A549 (cell line): ENCODE results near the gene SLC25A40. TPM values are rescaled to one million over a fixed set of nuclear protein-coding genes. Genes with fewer than 3 reads are reported as not detected.
"Not testable (repeated sequence)": the region's sequence is repeated elsewhere in the genome, so short reads cannot be mapped to it uniquely, and the experiment has no call there.

Experiments
- ATAC-seq, 2 experiments: fragments of 200-7000 bp in 1 of 2; fragments of >200 bp in 1 of 2; cut with Nextera tagmentation in 1 of 2; cut with Tn5 transposase in 1 of 2; 3 replicates each; pipeline versions ENCODE4 v1.8.0 to v1.9.1; 2018 to 2020; ENCODE audit warnings: mild to moderate bottlenecking in 1 of 2, moderate library complexity in 1 of 2
- CTCF ChIA-PET: fragments of 300-600 bp; sonication (Branson Sonifier 250); formaldehyde crosslinking; extraction: SDS; loops from one replicate; lab custom pipeline; 2021; ENCODE audit warnings: antibody characterized with exemption, inconsistent platforms; lab: Yijun Ruan, JAX
- POLR2A ChIA-PET: fragments of 350-600 bp; formaldehyde crosslinking; extraction: SDS; loops from one replicate; lab custom pipeline; 2021; ENCODE audit warnings: antibody characterized with exemption, inconsistent platforms; lab: Yijun Ruan, JAX
- DNase-seq, 2 experiments: peaks; one replicate each; pipeline versions ENCODE4 v3.0.0 to v3.0.0-alpha.2; 2011 to 2016; ENCODE audit warnings: low read depth in 1 of 2, low spot score in 1 of 2
- FAIRE-seq: peaks from 2 replicates; lab custom pipeline; 2011; peaks lifted over from hg19 to GRCh38; lab: Jason Lieb, UNC
- H3K27ac ChIP-seq, 2 experiments: fragments of >200 bp; sonication (Bioruptor Twin); formaldehyde crosslinking; 3 replicates each; pipeline ENCODE4 v1.5.1; 2016 to 2017
- H3K4me1 ChIP-seq: fragments of >200 bp; sonication (Bioruptor Twin); formaldehyde crosslinking; 3 replicates; pipeline ENCODE4 v1.6.1; 2016
- H3K4me2 ChIP-seq: fragments of >200 bp; sonication (Bioruptor Twin); formaldehyde crosslinking; 3 replicates; pipeline ENCODE4 v1.6.1; 2016
- H3K4me3 ChIP-seq: fragments of >200 bp; sonication (Bioruptor Twin); formaldehyde crosslinking; 3 replicates; pipeline ENCODE4 v1.5.1; 2016
- H3K9me3 ChIP-seq: fragments of >200 bp; sonication (Bioruptor Twin); formaldehyde crosslinking; 3 replicates; pipeline ENCODE4 v1.6.1; 2016
- CBX8 ChIP-seq: fragments of 200-600 bp; sonication (generic); IDR thresholded peaks from 2 replicates; pipeline ENCODE4 v1.6.1; 2016
- CHD4 ChIP-seq: fragments of 200-600 bp; sonication (generic); IDR thresholded peaks from 2 replicates; pipeline ENCODE4 v1.6.1; 2016; ENCODE audit warnings: antibody characterized with exemption, mild to moderate bottlenecking, borderline replicate concordance
- EHF ChIP-seq: fragments of 250-450 bp; sonication (Bioruptor Pico); IDR thresholded peaks from 2 replicates; pipeline ENCODE4 v1.5.0; 2020; ENCODE audit warnings: mild to moderate bottlenecking
- EHMT2 ChIP-seq: fragments of 200-600 bp; sonication (generic); IDR thresholded peaks from 2 replicates; pipeline ENCODE4 v1.6.1; 2016; ENCODE audit warnings: antibody characterized with exemption, low read depth, mild to moderate bottlenecking, moderate library complexity
- FOSL2 ChIP-seq, 2 experiments: fragments of 450-650 bp in 1 of 2; fragments of >200 bp in 1 of 2; sonication (Bioruptor Twin) in 1 of 2; formaldehyde crosslinking; IDR thresholded peaks; 2 replicates each; pipeline versions ENCODE4 v1.5.0 to v1.6.1; 2016 to 2020; ENCODE audit warnings: mild to moderate bottlenecking in 1 of 2, moderate library complexity in 1 of 2
- GATA3 ChIP-seq: IDR thresholded peaks from 2 replicates; pipeline ENCODE4 v1.6.1; 2012; ENCODE audit warnings: borderline replicate concordance
- JUNB ChIP-seq: fragments of >200 bp; sonication (Bioruptor Twin); formaldehyde crosslinking; IDR thresholded peaks from 2 replicates; pipeline ENCODE4 v1.6.1; 2016
- KDM1A ChIP-seq: fragments of 200-600 bp; sonication (generic); IDR thresholded peaks from 2 replicates; pipeline ENCODE4 v1.6.1; 2016; ENCODE audit warnings: low read depth, mild to moderate bottlenecking
- MAFK ChIP-seq: fragments of 450-650 bp; IDR thresholded peaks from 2 replicates; pipeline ENCODE4 v1.6.1; 2014; ENCODE audit not compliant: partially characterized antibody
- MAZ ChIP-seq: fragments of 150-350 bp; IDR thresholded peaks from 2 replicates; pipeline ENCODE4 v1.6.1; 2014; ENCODE audit warnings: antibody characterized with exemption, low read depth, low read length, borderline replicate concordance
- NR3C1 ChIP-seq: fragments of >200 bp; sonication (Bioruptor Twin); formaldehyde crosslinking; IDR thresholded peaks from 3 replicates; pipeline ENCODE4 v1.6.1; 2017
- POLR2A ChIP-seq: IDR thresholded peaks from 2 replicates; pipeline ENCODE4 v1.6.1; 2012; ENCODE audit warnings: mild to moderate bottlenecking, low read length
- POLR2AphosphoS2 ChIP-seq: conservative IDR thresholded peaks from 2 replicates; pipeline ENCODE4 v1.6.1; 2012; ENCODE audit warnings: low read length, improper control_type of control experiment, inconsistent platforms
- RFX5 ChIP-seq: fragments of 450-650 bp; IDR thresholded peaks from 2 replicates; pipeline ENCODE4 v1.7.1; 2014; ENCODE audit warnings: antibody characterized with exemption, mild to moderate bottlenecking, moderate library complexity
- RNF2 ChIP-seq: fragments of 200-600 bp; sonication (generic); IDR thresholded peaks from 2 replicates; pipeline ENCODE4 v1.6.1; 2016; ENCODE audit warnings: low read depth, mild to moderate bottlenecking, antibody characterized with exemption, moderate library complexity, borderline replicate concordance
- WGBS: methylation state at CpG from one replicate; pipeline ENCODE4 v1.1.6; 2017; ENCODE audit errors: missing lambda C conversion rate; 5-methylcytosine and 5-hydroxymethylcytosine counted together
- polyA plus RNA-seq, 4 experiments: library from polyadenylated mRNA; depleted of rRNA in 3 of 4; stranded (reverse); fragments of >200 nt; fragmentation: RNase III in 1 of 4; extraction: RNeasy Plus Mini Kit Qiagen cat#74134 plus additional on column Dnase treatment in 1 of 4; gene quantifications; 2 replicates in 3 of 4; 3 replicates in 1 of 4; pipeline ENCODE4 v1.2.3, GENCODE V29; 2011 to 2017
- TF ChIP-seq, protein P1 (sequence below): fragments of 200-600 bp; sonication (generic); IDR thresholded peaks from 2 replicates; pipeline ENCODE4 v1.6.1; 2016; ENCODE audit warnings: antibody characterized with exemption, mild to moderate bottlenecking, moderate library complexity

The SLC25A40 gene
- polyA plus RNA-seq, 2 of the 4 experiments (the other 2 are of a cell fraction): 11.8 to 22.0 TPM

DNA sequence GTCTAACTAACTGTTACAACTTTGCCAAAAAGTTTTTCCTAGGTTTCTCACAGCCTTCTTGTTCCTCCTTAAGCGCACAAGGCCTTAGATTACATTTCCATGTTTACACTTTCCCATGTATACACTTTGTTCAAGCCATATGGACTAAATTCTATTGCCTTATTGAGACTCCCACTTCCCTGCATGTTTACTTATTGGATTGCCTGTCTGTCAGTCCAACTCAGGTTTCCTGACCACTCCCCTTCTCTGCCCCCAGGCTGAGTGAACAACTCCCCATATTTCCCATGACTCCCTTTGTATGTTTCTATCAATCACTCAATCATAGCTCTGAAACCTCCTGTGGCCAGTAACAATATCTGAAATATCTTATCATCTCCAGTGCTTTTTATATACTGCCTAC lies 43.0 kb downstream of the SLC25A40 start:
- H3K4me1 ChIP-seq: no peaks in the 10 kb centered on the region
- H3K4me2 ChIP-seq: no peak overlapping the region
- H3K9me3 ChIP-seq: no peaks in the 10 kb centered on the region
- no peak overlapping the region for H3K27ac ChIP-seq
- no peak overlapping the region for H3K4me3 ChIP-seq
- no peak for FAIRE-seq
- TF ChIP-seq KDM1A (no peak), JUNB (no peak), CBX8 (no peak), RNF2 (no peak), POLR2A (no peak), NR3C1 (no peak), MAZ (no peak), FOSL2 (IDR thresholded peaks at IDR 0.05) (no peak), FOSL2 (CRISPR knock-in tag; IDR thresholded peaks at IDR 0.05) (no peak), RFX5 (no peak), CHD4 (no peak), POLR2AphosphoS2 (no peak)
- no peak for DNase-seq
- WGBS: 97% methylated on average over 1 of the region's 1 CpG
- CTCF ChIA-PET: no interaction called here
- POLR2A ChIA-PET: no interaction called here
- ATAC-seq: no peak

DNA sequence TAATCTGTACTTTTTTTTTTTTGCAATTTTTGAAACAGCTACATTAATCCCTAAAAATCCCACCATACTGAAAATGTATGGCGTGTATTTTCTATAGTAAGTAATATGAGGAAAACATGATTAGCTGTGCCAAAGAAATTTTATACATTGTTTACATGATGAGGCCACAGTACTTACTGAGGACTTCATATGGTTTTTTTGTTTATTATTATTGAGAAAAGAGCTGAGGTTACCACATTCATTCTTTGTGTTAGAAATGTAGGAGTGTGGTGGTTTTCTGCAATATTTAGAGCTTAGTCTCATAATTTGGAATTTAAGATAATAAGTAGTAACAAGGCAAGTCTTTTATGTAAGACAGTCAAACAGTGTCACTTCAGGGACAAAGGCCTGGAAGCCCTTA lies 45.1 kb downstream of the SLC25A40 start:
- TF ChIP-seq POLR2AphosphoS2 (no peak), CBX8 (no peak), RNF2 (no peak), EHMT2 (no peak), EHF (CRISPR knock-in tag) (no peak), GATA3 (no peak), MAFK (no peak)
- TF ChIP-seq, protein P1, sequence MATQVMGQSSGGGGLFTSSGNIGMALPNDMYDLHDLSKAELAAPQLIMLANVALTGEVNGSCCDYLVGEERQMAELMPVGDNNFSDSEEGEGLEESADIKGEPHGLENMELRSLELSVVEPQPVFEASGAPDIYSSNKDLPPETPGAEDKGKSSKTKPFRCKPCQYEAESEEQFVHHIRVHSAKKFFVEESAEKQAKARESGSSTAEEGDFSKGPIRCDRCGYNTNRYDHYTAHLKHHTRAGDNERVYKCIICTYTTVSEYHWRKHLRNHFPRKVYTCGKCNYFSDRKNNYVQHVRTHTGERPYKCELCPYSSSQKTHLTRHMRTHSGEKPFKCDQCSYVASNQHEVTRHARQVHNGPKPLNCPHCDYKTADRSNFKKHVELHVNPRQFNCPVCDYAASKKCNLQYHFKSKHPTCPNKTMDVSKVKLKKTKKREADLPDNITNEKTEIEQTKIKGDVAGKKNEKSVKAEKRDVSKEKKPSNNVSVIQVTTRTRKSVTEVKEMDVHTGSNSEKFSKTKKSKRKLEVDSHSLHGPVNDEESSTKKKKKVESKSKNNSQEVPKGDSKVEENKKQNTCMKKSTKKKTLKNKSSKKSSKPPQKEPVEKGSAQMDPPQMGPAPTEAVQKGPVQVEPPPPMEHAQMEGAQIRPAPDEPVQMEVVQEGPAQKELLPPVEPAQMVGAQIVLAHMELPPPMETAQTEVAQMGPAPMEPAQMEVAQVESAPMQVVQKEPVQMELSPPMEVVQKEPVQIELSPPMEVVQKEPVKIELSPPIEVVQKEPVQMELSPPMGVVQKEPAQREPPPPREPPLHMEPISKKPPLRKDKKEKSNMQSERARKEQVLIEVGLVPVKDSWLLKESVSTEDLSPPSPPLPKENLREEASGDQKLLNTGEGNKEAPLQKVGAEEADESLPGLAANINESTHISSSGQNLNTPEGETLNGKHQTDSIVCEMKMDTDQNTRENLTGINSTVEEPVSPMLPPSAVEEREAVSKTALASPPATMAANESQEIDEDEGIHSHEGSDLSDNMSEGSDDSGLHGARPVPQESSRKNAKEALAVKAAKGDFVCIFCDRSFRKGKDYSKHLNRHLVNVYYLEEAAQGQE: no peak
- Histone ChIP-seq H3K4me3 (no peak overlapping the region), H3K4me1 (no peaks in the 10 kb centered on the region), H3K4me2 (no peak overlapping the region), H3K27ac (no peak overlapping the region), H3K9me3 (0 out of 3 replicates have a peak, but pooled peaks cover under 1% of the 10 kb centered on the region)
- ChIA-PET CTCF (interaction anchor here (0.7 kb wide), 1 partner anchor 14 kb away, joined by 3 read pairs; no protein-coding TSS in a partner anchor), POLR2A (no interaction called here)
- FAIRE-seq (no peak), ATAC-seq (no peak), DNase-seq (no peak)
- whole genome bisulfite sequencing: 100% methylated on average over 1 of the region's 1 CpG

DNA sequence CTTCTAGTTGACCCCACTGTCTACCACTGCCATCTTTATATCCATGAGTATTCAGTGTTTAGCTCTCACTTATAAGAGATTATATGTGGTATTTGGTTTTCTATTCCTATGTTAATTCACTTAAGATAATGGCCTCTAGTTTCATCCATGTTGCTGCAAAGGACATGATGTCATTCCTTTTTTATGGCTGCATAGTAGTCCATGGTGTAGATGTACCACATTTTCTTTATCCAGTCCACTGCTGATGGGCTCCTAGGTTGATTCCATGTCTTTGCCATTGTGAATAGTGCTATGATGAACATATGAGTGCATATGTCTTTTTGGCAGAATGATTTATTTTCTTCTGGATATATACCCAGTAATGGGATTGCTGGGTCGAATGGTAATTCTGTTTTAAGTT lies 47.8 kb downstream of the SLC25A40 start:
- FAIRE-seq, ATAC-seq, H3K27ac ChIP-seq, DNase-seq, POLR2A ChIA-PET, H3K4me1 ChIP-seq, H3K4me2 ChIP-seq, H3K4me3 ChIP-seq, CTCF ChIA-PET: not testable (repeated sequence)
- peaks cover 12% of the 10 kb centered on the region; the same call in 1 of the 3 replicates for H3K9me3 ChIP-seq
- WGBS: 77% methylated on average over 1 of the region's 1 CpG

DNA sequence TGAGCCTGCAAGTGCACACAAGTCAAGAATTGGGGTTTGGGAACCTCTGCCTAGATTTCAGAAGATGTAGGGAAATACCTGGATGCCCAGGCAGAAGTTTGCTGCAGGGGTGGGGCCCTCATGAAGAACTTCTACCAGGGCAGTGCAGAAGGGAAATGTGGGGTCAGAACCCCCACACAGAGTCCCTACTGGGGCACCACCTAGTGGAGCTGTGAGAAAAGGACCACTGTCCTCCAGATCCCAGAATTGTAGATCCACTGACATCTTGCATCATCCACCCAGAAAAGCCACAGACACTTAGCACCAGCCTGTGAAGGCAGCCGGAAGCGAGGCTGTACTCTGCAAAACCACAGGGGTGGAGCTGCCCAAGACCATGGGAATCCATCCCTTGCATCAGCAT lies 50.8 kb downstream of the SLC25A40 start:
- H3K9me3 ChIP-seq: peaks cover 12% of the 10 kb centered on the region; the same call in 1 of the 3 replicates
- CTCF ChIA-PET, H3K4me3 ChIP-seq, FAIRE-seq, H3K4me2 ChIP-seq, H3K27ac ChIP-seq, H3K4me1 ChIP-seq, POLR2A ChIA-PET, ATAC-seq: not testable (repeated sequence)
- WGBS: 58% methylated on average over 2 of the region's 2 CpGs
- peak in 1 of 2 experiments; percentile 4 for DNase-seq

DNA sequence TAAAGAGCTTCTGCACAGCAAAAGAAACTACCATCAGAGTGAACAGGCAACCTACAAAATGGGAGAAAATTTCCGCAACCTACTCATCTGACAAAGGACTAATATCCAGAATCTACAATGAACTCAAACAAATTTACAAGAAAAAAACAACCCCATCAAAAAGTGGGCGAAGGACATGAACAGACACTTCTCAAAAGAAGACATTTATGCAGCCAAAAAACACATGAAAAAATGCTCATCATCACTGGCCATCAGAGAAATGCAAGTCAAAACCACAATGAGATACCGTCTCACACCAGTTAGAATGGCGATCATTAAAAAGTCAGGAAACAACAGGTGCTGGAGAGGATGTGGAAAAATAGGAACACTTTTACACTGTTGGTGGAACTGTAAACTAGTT lies 54.1 kb downstream of the SLC25A40 start:
- CTCF ChIA-PET, POLR2A ChIA-PET, H3K4me3 ChIP-seq, H3K4me1 ChIP-seq, H3K4me2 ChIP-seq, ATAC-seq, FAIRE-seq, DNase-seq, H3K27ac ChIP-seq: not testable (repeated sequence)
- H3K9me3 ChIP-seq: peaks cover 12% of the 10 kb centered on the region; the same call in 1 of the 3 replicates
- 67% methylated on average over 3 of the region's 4 CpGs for WGBS
